ENCODE results near the gene SSH3. TPM values are rescaled to one million over a fixed set of nuclear protein-coding genes. Genes with fewer than 3 reads are reported as not detected.
A peak's percentile ranks its signal among the peaks of the same experiment; 100 is the strongest.

SSH3 gene
- total RNA-seq, 1 experiment from 2014 or later = 19.0 TPM

DNA sequence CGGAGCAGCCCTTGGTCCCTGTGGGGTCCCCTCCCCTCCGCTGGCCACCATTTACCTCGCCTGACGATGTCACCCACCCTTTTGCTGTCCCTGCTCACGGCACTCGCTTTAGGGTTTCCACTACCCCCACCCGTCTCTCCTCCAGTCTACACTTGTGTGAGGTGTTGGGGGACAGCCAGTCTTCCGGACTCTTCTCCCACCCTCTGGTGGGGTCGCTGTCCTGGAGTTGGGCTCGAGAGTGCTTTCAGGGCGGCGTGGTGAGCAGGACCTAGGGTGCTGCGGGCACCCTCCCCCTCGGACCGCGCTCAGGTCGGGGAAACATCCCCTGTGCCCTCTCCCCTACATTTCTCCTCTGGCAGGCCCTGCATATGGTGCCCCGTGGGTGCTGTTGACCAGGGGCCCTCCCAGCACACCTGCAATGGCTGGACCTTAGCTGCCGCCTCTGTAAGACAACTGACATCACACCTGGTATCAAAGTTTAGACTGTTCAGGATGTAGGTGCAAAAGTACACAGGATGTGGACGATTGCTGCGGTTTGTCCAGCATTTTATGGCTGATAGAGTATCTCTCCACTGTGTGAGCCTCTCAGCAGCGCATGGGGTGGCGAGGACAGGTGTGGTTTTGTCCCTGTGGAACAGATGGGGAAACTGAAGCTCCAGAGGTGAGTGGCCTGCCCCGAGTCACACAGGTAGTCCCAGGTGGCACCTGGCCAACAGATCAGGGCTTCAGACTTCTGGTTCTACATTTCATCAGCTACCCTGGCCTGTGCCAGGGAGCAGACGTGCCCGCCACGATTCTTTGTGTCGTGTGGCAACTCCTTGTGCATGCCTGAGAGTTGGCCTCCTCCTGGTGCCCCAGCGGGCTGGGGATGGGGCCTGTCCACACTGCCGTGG, 35.9 kb upstream of the SSH3 start:
- DNase-seq (ENCODE audit: low read depth) = no peak

DNA sequence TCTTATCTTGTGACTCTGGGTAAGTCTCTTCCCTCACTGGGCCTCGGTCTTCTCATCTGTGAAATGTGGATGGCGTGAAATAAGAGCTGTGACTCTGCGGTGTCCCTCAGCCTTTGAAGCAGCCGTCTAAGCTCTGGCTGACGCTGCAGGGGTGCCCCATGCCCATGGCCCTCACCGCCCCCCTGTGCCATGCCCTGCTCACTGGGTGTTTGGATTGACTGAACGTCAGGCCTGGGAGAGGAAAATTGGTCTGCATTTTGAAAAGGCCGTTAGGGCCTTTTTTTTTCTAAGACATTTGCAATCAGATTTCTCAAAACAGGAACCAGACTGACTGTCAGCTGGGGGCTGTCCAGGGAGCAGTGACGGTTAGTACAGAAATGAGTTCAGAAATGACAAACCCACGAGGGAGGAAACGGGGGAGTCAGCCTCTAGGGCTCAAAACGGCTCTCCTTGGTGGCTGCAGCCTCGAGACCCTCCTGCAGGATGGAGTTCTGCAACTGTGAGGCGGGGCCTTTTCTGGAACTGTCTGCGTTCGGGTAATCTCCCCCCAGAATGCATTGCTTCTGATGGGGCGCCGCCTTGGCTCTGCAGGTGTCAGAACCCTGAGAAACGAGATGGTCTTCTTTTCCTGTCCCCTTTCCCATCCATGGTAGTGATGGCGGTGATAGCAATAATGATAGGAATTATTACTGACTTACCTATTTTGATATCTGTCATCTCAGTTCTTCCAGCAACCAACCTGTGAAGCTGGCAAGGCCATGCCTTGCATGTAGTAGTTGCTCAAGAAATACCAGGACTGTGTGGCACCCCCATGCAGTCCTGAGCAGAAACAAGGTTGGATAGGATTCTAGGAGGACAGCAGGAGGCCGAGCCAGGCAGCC, 35.0 kb upstream of the SSH3 start:
- DNase-seq (ENCODE audit: low read depth) = no peak

DNA sequence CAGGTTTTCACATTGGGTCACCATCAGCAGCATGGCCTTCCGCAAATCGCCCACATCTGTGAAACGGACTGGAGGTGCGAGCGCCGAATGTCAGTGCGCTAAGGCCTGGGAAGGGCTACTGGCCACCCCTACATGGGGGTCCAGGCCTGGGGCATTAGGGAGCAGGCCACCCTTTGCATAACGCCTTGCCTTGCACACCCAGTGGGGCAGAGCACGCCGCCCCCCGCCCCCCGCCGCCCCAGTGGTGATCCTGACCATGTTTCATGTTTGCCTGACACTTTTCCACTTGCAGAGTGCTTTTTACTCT, 34.4 kb upstream of the SSH3 start:
- DNase-seq (ENCODE audit: low read depth) = no peak

DNA sequence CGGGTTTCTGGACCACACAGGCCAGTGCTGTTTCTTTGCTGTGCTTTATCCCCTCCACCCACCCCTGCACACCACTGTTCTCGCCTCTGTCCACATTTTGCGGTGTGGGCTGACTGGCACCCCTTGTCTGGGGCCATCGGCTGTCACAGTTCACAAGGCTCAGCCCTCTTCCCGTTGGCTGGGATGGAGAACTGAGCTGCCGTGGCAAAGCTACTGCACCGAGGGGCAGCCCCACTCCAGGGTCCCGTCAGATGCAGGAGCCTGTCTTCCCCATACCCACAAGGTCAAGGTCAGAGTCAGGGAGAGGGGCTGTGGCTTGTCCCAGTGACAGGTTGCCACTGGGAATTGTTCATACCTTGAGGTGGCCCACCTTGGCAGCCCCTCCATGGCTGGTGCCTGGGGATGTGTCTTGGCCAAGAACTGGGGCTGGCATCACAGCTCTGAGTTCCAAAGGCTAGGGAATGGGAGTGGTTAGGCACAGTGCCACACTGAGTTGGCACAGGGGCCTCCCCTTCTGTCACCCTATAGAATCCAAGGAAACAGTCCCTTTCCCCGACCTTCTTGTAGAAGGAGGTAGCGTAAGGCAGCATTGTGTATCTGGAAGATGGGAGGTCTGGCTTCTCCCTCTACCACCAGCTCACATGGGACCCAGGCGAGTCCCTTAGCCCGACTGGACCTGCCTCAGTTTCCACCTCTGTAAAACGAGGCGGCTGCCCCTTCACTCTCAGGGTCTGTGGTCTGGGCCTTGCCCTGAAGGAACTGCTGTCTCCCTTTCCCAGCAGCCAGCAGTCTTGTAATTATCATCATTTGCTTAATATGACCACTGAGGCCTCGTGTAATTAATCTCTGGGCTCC, 33.7 kb upstream of the SSH3 start:
- no peak for DNase-seq (ENCODE audit: low read depth)

DNA sequence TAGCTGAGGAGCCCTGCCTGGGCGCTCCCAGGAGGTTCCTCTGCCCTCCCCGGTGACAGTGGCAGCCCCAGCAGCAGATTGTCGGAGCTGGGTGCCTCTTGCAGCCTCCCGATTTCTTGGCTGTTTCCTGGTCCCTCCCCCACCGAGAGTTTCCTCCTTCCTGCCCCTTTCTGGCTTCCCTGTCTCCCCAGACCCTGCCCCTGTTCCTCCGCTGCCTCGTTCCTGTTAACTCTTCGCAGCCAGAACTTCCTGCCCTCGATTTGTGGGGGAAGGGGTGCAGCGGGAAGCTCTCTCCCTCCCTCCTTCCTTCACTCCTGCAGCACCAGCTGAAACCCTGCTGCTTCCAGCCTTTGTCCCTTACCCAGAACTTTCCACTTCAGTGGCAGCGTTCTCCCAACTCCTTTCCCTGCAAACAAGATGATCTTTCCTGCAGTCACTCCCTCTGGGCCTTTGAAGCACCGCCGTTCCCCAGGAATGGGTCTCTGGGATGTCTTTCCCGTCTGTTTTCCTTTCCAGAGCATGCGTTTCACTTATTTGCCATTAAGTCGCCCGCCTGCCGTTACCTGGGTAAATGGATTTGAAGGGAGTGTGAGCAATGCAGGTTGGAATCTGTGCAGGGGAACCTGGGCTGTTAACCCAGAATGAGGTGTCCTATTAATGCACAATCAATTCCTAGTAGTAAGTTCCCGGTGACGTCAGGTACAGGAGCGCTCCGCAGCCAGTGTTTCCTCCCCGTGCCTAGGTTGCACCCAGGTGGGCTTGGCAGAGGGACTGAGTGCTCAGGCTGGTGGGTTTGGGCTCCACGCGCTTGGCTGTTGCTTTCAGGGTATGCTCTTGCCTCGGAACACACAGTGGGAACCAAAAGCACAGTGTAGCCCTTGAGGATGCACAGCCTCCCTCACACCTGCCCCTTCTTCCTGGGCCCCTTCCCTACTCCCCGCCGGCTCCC, 32.8 kb upstream of the SSH3 start:
- DNase-seq (ENCODE audit: low read depth) = no peak

DNA sequence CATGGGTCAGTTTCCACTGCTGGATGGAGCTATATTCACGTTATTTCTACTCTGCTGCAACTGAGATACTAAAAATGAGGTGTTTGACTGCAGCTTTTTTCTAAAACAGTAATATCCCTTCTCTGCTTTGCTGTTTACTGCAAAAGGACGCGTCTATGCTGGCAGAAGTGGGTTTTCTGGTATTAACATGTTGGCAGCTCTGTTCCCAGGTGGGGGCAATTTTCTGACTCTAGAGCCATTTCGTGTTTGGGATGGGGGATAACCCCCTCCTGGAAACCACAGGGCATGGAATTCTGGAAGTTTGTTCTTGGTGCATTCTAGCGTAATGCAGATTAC, 32.2 kb upstream of the SSH3 start:
- DNase-seq (ENCODE audit: low read depth) = no peak

DNA sequence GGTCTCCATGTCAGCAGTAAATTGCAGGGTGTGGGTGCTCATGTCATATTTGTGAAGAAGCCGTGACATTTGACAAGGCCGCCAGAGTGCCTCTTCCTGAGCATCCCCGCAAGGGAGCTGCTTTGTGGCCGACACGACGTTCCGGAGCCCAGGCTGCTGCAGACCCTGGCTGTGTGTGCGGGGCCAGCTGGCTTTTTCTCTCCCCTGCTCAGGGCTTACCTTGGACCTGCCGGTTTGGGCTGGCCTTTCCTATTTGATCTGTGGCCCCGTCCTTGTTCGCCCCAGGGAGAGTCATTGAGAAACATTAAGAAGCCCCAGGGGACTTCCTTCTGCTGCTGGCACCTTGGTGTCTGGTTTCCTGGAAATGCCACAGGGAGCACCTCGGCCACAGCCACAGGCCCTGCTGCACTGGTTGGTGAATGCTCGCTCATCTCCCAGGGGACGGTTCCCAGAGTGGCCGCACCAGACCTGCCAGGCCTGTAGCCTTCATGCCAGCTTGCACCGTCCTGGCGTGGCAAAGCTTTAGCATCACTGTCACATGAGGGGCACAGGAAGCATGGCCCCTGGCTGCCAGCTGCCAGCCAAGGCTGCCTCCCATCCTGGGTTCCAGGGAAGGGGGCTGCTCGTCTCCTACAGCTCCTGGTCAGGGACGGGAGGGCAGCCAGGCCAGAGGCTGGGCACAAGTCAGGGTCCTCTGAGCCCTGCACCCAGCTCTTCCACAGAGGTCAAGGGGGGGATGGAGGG, 31.6 kb upstream of the SSH3 start:
- DNase-seq (ENCODE audit: low read depth) = no peak

DNA sequence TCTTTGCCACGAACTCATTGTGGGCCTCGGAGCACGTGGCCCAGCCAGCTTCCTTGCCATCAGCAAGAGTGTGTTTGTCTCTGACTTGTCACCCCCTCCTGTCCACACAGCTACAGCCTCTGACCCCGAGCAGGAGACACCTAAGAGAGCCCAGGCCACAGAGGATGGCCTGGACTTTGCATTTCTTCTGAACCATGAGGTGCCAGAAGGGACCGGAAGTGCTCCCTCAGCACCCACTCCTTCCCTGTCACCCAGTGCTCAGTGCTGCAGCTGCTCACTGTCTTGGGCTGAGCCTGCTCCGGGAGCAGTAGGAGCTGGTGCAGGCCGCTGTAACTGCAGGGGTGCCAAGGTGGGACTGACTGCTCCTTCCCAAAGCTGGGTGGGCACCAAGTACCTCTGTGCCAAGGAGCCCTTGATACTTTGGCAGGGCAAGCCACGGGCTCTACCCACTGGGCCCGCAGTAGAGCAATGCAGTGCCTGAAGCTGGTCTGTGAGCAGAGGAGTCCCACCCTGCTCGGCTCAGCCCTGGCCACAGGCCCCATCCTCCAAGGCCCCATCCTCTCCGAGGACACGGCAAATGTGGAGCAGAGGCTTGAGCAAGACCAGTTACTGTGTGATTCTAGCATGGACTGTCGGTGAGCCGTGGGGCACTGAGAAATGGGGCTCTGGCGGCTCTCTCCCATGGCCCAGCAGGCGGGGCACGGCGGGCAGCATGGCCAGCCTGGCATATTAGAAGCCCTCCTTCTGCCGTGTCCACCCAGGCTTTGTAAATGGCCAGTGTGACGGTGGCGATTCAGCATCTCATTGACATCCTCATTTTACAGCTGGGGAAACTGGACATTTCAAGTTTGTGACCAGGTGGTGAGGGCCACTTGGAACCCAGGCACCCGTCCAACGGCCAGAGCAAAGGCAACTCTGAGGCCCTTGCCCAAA, 30.7 kb upstream of the SSH3 start:
- DNase-seq (ENCODE audit: low read depth) = no peak

DNA sequence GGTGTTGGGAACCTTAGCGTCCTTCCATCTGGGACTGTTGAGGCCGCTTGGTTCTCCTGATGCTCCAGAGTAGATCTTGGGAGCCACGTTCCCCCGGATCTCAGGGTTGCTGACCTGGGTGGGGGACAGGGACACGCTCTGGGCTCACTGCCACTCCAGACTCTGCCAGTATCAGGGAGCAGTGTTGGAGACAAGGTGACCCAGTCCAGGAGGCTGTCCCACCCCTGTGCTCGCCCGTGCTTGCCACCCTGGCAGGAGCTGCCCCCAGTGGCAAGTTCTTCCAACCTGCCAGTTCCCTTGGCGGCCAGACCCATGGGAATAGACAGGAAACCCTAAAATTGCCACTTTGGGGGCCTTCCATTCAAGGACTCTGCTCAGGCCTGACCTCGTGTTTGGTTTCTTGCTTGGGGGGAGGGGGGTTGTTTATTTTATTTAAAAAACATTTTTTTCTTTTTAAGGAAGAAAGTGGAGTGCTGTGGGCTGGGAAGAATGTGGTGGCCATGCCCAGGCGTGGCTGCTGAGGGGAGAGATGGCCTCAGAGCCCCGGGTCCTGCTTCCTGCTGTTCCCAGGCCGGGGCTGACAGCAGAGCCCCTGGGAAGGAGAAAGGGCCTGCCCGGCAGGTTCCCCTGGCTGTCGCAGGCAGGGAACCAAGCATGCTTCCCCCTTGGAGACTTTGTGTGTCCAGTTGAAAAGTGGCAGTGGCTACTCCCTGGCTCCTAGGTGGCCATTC, 29.9 kb upstream of the SSH3 start:
- DNase-seq (ENCODE audit: low read depth) = no peak

DNA sequence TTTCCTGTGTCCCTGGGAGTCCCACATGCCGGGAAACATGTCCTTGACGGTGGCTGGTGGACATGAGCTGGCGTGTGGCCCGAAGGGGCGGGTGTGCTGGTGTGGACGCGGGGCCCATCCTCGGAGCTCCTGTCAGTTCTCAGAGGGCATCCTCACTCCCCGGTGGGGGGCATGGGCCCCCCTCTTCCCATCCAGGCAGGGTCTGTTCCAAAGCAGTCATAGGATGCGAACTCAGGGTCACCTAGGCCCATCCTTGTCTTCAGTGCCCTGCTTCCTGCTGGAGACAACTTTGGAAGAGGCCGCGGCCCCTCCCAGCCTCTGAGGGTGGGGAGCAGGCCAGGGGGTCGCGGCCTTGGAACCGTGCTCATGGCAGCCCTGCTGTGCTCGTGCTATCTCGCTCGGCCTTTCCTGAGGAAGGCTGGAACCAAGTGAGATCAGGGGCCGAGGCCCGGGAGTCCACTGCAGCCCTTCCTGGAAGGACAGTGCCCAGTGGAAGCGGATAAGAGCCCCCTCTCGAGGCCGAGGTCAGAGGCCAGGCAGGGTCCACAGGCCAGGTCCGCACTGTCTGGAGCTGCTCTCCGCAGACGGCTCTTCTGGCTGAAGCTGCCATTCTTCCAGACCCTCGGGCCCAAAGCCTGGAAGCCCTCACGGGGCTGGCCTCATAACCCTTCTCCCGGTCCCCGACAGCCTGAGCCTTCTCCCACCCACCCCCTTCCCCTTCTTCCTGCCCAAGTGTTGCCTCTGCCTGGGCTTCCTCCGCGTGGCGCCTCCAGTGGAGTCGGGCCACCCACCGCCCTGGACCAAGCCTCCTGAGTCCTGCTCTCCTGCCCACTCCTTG, 28.3 kb upstream of the SSH3 start:
- no peak for DNase-seq (ENCODE audit: low read depth)

DNA sequence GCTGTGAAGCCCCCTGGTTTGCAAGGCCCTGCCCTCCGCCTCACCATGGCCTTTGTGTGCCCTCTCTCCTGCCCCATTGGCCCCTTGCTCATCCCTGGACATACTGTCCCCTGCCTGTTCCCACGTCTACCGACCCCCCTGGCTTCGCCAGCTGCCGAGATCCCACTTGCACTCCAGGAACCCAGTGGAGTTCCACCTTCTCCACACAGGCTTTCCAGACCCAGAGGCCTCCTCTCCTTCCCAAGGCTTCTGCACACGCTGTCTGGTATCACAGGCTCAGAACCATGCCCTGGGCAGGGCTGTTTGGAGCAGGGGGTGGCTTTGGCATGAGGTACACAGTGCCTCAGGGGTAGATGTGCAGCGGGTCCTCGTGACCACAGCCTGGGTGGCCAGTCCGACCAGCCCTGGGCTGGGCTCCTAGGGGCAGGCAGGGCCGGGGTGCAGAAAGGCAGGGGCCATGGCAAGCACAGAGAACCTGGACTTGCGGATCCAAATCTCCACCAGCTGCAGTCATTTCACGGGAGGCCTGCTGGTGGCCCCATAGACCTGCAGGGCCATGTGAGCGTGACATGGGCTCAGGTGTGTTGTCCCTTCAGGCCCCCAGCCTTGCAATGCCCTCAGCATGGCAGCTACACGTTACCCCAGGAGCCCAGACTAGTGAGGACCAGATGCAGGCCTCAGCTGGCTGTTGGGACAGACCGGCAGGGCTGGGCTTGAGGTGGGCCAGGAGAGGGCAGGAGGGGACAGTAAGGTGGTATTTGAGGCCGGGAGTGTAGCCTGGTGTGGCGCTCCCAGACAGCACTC, 27.5 kb upstream of the SSH3 start:
- no peak for DNase-seq (ENCODE audit: low read depth)

DNA sequence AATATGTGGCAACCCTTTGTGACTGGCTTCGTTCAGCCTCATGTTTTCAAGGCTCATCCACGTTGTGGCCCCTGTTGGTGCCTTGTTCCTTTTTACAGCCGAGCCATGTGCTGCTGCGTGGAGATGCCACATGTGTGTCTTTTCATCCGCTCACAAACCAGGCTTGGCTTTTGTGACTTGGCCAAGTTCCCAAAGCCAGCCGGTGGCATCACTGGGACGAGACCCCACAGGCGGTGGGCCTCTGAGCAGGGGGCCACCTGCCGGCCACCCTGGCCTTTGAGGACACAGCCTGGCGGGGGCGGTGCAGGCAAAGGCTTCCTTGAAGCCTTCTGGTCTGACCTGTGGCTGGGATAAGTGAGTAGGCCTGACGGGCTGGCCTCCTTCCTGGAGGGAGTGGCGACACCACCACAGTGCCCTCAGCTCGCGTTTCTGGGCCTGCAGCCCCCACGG, 26.5 kb upstream of the SSH3 start:
- peak; percentile 69 for DNase-seq (ENCODE audit: low read depth)

DNA sequence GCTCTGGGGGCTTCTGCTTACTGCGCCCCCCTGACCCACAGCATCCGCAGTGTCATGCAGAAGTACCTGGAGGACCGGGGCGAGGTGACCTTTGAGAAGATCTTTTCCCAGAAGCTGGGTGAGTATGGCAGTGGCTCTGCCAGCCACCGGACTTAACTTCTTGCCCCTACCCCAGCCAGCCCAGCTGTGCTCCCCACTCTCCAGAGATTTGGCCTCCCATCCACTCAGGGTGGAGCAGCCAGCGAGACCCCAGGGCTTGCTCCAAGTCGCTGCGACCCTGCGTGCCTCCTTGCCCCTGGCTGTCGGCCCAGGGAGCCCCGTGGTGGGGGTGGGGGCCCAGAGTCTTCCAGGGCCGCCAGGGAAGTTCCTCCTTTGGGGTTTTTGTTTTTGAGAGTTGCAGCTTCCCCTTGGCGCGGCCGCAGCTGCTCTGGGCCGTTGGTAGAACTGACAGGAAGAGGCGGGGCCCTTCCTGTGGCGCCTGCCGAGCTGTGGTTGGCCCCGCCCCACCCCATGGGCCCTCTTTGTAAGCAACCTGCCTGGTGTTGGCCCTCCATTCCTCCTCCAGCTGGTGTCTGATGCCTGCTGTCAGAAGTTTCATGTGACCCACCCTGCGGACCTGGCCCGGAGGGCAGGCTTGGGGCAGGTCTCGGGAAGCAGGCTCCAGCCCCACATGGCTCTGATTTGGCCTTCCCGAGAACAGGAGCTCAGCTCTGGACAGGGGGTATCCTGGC, 25.9 kb upstream of the SSH3 start:
- DNase-seq (ENCODE audit: low read depth) = peak; percentile 91

DNA sequence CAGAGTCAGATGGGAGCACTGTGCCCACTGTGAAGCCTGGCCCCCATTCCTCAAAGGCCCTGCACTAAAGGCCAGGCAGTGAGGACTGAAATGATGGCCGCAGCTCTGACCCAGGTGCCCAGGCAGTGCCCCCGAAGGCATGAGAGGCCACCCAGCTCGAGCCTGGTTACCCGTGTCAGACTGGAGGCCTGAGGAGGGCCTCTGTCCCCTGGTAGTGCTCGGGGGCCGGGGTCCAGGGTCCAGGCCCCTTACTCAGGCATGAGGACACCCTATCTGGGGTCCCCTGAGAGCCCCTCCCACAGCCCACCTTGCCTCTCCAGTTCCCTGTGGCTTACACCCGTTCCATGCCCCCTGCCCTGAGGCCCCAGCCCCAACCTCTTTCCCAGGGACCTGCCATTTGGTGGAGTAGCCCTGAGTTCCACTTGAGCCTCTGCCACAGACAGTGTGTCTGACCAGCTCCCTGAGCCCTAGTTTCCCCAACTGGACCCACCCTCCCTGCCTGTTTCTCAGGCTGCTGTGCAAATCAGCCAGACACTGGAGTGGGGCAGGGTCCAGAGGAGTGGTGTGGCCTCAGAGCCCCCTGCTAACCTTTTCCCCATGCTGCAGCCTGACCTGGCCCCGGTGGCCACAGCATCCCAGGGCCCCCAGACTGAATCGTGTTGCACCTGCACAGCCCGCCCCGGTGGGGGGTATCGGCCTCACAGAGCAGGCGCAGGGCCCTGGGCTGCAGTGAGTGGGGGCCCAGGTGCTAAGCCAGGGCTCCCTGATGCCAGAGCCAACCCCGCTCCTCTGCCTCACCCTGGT, 25.0 kb upstream of the SSH3 start:
- DNase-seq (ENCODE audit: low read depth) = no peak
